ENCODE results near the gene RIPK1. TPM values are rescaled to one million over a fixed set of nuclear protein-coding genes. Genes with fewer than 3 reads are reported as not detected.

RIPK1 gene
- total and polyA plus RNA-seq, 2 of the 8 experiments (the other 6 are each of a cell fraction or from before 2014, with no cell fraction given) = 5.9 to 22.9 TPM

- WGBS, 2 experiments (ENCODE audit: extremely low coverage in 1 of 2, insufficient coverage in 1 of 2, insufficient read length in 1 of 2, insufficient replicate concordance in 2 of 2, low coverage in 1 of 2, low lambda C conversion rate in 2 of 2, missing lambda C conversion rate in 1 of 2) = 90% methylated on average over 5 of the region's 5 CpGs; no CpG with 5 or more reads in 1 of the 2 experiments
- H2AK5ac ChIP-seq (ENCODE audit: low read depth, low read length) = no peak overlapping the region
- no peak overlapping the region for H3K4ac ChIP-seq (replicated peaks; ENCODE audit: insufficient read length, low read depth, low read length)
- no peak overlapping the region for H3K9ac ChIP-seq (replicated peaks in 1 of 4; ENCODE audit: extremely low read depth in 1 of 4, low read depth in 3 of 4, low read length in 3 of 4)
- H2BK15ac ChIP-seq (ENCODE audit: low read length) = no peak overlapping the region
- H4K8ac ChIP-seq (ENCODE audit: extremely low read depth, insufficient read depth, low read length) = no peak overlapping the region
- H3K14ac ChIP-seq (ENCODE audit: insufficient read length) = no peak overlapping the region
- H4K20me1 ChIP-seq (replicated peaks in 1 of 2; ENCODE audit: control insufficient read depth in 1 of 2, insufficient read depth in 2 of 2, low read length in 2 of 2) = no peaks in the 10 kb centered on the region
- H4K91ac ChIP-seq (replicated peaks; ENCODE audit: insufficient read length, low read length) = no peak overlapping the region
- no peaks in the 10 kb centered on the region for H3K9me3 ChIP-seq (ENCODE audit: insufficient read depth in 2 of 2, low read depth in 1 of 2, low read length in 1 of 2)
- ChIA-PET CTCF (ENCODE audit: partially characterized antibody) (interaction anchor here (0.6 to 1.8 kb wide), 6 partner anchors 13 to 1433 kb away, joined by 3 to 10 read pairs (median 3); no protein-coding TSS in a partner anchor), POLR2A (ENCODE audit: partially characterized antibody) (interaction anchor here (1.2 to 1.4 kb wide), 2 partner anchors 26 to 35 kb away, joined by 3 read pairs; no protein-coding TSS in a partner anchor)
- no peaks in the 10 kb centered on the region for H3K79me1 ChIP-seq (ENCODE audit: low read depth, low read length)
- H3K4me2 ChIP-seq (ENCODE audit: insufficient read depth in 1 of 2, low read depth in 2 of 2, low read length in 2 of 2) = no peak overlapping the region
- DNase-seq (ENCODE audit: low read depth in 1 of 2, low spot score in 2 of 2) (no peak), FAIRE-seq (no peak)
- TF ChIP-seq JUN (IDR thresholded peaks at IDR 0.05; ENCODE audit: low read depth, low read length) (no peak), KDM4A (IDR thresholded peaks at IDR 0.05; ENCODE audit: low read depth, low read length, severe bottlenecking) (no peak), ZNF274 (IDR thresholded peaks at IDR 0.05; ENCODE audit: borderline replicate concordance, extremely low read depth, low read length) (no peak), SIRT6 (IDR thresholded peaks at IDR 0.05; ENCODE audit: low read length) (no peak)
- H2AFZ ChIP-seq (ENCODE audit: low read length) = no peak overlapping the region
- H3K18ac ChIP-seq (ENCODE audit: extremely low read depth, low read length) = no peak overlapping the region
- no peak overlapping the region for H3K27ac ChIP-seq (ENCODE audit: low read depth, low read length)
- H3K56ac ChIP-seq (replicated peaks; ENCODE audit: insufficient read length, low read depth, low read length) = no peak overlapping the region
- H3K4me1 ChIP-seq (replicated peaks in 1 of 4; ENCODE audit: control insufficient read depth in 3 of 4, insufficient read depth in 4 of 4, low read length in 3 of 4) = peaks cover 0 to 5% (median 1%) of the 10 kb centered on the region in 4 experiments; a peak in 1 of 7 replicates
- no peak overlapping the region for H2BK5ac ChIP-seq (ENCODE audit: low read depth, low read length)
- no peaks in the 10 kb centered on the region for H3K36me3 ChIP-seq (ENCODE audit: control insufficient read depth in 2 of 4, insufficient read depth in 4 of 4, low read length in 3 of 4)
- H3K23me2 ChIP-seq (ENCODE audit: low read depth, low read length) = no peaks in the 10 kb centered on the region
- H4K5ac ChIP-seq (ENCODE audit: insufficient read length, low read depth, low read length) = no peak overlapping the region
- H2BK20ac ChIP-seq (ENCODE audit: low read length) = no peak overlapping the region
- no peak overlapping the region for H3K4me3 ChIP-seq (ENCODE audit: extremely low read depth in 1 of 4, insufficient read depth in 2 of 4, low read depth in 3 of 4, low read length in 4 of 4)
- no peak overlapping the region for H2BK120ac ChIP-seq (replicated peaks; ENCODE audit: low read depth, low read length)
- H2BK12ac ChIP-seq (ENCODE audit: low read depth, low read length) = no peak overlapping the region
- no peak overlapping the region for H3K23ac ChIP-seq (ENCODE audit: insufficient read length)
- no peaks in the 10 kb centered on the region for H3K79me2 ChIP-seq (ENCODE audit: control insufficient read depth in 1 of 2, insufficient read depth in 2 of 2, low read length in 2 of 2)
- no peaks in the 10 kb centered on the region for H3K27me3 ChIP-seq (replicated peaks in 1 of 4; ENCODE audit: control insufficient read depth in 3 of 4, extremely low read depth in 1 of 4, insufficient read depth in 3 of 4, low read length in 3 of 4)
Measured at GRCh38 chr6:3045369-3045768, 22.9 kb upstream of the RIPK1 start.
